SK-N-MC (cell line): Measurements from ENCODE around the gene CXXC5.
"Not testable (repeated sequence)": the region's sequence is repeated elsewhere in the genome, so short reads cannot be mapped to it uniquely, and the experiment has no call there.

Source experiments
- DNase-seq: peaks from one replicate; pipeline ENCODE4 v3.0.0-alpha.2; 2011; ENCODE audit warnings: low read depth, low spot score
- H3K27ac ChIP-seq: fragments of 200-600 bp; sonication (generic); 2 replicates; pipeline ENCODE4 v1.5.1; 2016; ENCODE audit warnings: mixed run types
- H3K36me3 ChIP-seq: fragments of 200-600 bp; sonication (generic); 2 replicates; pipeline ENCODE4 v1.6.1; 2017; ENCODE audit warnings: antibody characterized with exemption, low read length, mixed read lengths; ENCODE audit not compliant: insufficient read depth
- H3K4me3 ChIP-seq: fragments of 200-600 bp; sonication (generic); 2 replicates; pipeline ENCODE4 v1.5.1; 2016
- H3K9ac ChIP-seq: fragments of 200-600 bp; sonication (generic); 2 replicates; pipeline ENCODE4 v1.8.0; 2017; ENCODE audit warnings: mixed run types, mixed read lengths; ENCODE audit not compliant: insufficient read length
- H3K9me3 ChIP-seq: fragments of 200-600 bp; sonication (generic); 2 replicates; pipeline ENCODE4 v1.6.1; 2017; ENCODE audit warnings: low read depth, mild to moderate bottlenecking, antibody characterized with exemption, low read length, moderate library complexity, mixed read lengths
- EZH2 ChIP-seq: fragments of 200-600 bp; sonication (generic); IDR thresholded peaks from one replicate; pipeline ENCODE4 v1.6.1; 2017; ENCODE audit warnings: antibody characterized with exemption
- FOXP2 ChIP-seq: optimal IDR thresholded peaks from 2 replicates; pipeline ENCODE3; 2011; ENCODE audit warnings: mild to moderate bottlenecking, moderate library complexity; ENCODE audit not compliant: insufficient read depth; ENCODE audit errors: extremely low read length, control extremely low read depth
- POLR2AphosphoS5 ChIP-seq: IDR thresholded peaks from 2 replicates; pipeline ENCODE4 v1.6.1; 2012; ENCODE audit warnings: mild to moderate bottlenecking, low read depth, low read length, borderline replicate concordance

The CXXC5 gene

GRCh38 chr5:139712412-139712811 lies 64.3 kb downstream of the CXXC5 start:
- Histone ChIP-seq H3K9ac (no peak overlapping the region), H3K36me3 (no peaks in the 10 kb centered on the region), H3K27ac (no peak overlapping the region), H3K4me3 (no peak overlapping the region), H3K9me3 (no peaks in the 10 kb centered on the region)
- no peak for DNase-seq
- TF ChIP-seq POLR2AphosphoS5: no peak
- no peak for TF ChIP-seq EZH2
- TF ChIP-seq FOXP2: no peak

DNA sequence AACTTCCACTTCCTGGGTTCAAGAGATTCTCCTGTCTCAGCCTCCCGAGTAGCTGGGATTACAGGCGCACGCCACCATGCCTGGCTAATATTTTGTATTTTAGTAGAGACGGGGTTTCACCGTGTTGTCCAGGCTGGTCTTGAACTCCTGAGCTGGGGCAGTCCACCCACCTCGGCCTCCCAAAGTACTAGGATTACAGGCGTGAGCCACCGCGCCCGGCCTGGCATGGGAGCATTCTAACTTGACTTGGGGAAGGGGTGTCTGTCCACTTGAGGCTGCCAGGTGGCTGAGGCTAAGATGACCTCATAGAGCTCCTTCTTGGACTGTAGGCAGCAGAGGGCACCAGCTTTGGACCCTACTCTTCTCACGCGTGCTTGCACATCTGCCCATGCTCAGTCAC lies 65.7 kb downstream of the CXXC5 start:
- H3K27ac ChIP-seq, H3K9me3 ChIP-seq, H3K36me3 ChIP-seq, H3K9ac ChIP-seq, H3K4me3 ChIP-seq, DNase-seq: not testable (repeated sequence)

- H3K9me3 ChIP-seq: no peaks in the 10 kb centered on the region
- H3K27ac ChIP-seq: no peak overlapping the region
- no peak overlapping the region for H3K4me3 ChIP-seq
- DNase-seq: no peak
- TF ChIP-seq FOXP2 (no peak), EZH2 (no peak), POLR2AphosphoS5 (no peak)
- no peaks in the 10 kb centered on the region for H3K36me3 ChIP-seq
- H3K9ac ChIP-seq: no peak overlapping the region
Measured at GRCh38 chr5:139717221-139717620, 69.1 kb downstream of the CXXC5 start.

DNA sequence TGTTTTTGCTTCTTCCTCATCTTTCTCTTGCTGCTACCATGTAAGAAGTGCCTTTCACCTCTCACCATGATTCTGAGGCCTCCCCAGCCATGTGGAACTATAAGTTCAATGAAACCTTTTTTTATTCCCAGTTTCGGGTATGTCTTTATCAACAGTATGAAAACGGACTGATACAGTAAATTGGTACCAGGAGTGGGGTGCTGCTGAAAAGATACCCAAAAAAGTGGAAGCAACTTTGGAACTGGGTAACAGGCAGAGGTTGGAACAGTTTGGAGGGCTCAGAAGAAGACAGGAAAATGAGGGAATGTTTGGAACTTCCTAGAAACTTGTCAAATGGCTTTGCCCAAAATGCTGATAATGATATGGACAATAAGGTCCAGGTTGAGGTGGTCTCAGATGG lies 70.3 kb downstream of the CXXC5 start:
- not testable (repeated sequence) for H3K36me3 ChIP-seq, H3K9ac ChIP-seq, H3K27ac ChIP-seq, H3K9me3 ChIP-seq, H3K4me3 ChIP-seq, DNase-seq

GRCh38 chr5:139719970-139720369 lies 71.8 kb downstream of the CXXC5 start:
- DNase-seq, H3K9me3 ChIP-seq, H3K36me3 ChIP-seq, H3K9ac ChIP-seq, H3K4me3 ChIP-seq, H3K27ac ChIP-seq: not testable (repeated sequence)

GRCh38 chr5:139723986-139724587 lies 75.9 kb downstream of the CXXC5 start:
- H3K4me3 ChIP-seq: no peak overlapping the region
- no peak for DNase-seq
- no peak overlapping the region for H3K27ac ChIP-seq
- no peak for TF ChIP-seq FOXP2
- no peak for TF ChIP-seq POLR2AphosphoS5
- no peak for TF ChIP-seq EZH2
- H3K9ac ChIP-seq: no peak overlapping the region
- no peaks in the 10 kb centered on the region for H3K36me3 ChIP-seq
- no peaks in the 10 kb centered on the region for H3K9me3 ChIP-seq

DNA sequence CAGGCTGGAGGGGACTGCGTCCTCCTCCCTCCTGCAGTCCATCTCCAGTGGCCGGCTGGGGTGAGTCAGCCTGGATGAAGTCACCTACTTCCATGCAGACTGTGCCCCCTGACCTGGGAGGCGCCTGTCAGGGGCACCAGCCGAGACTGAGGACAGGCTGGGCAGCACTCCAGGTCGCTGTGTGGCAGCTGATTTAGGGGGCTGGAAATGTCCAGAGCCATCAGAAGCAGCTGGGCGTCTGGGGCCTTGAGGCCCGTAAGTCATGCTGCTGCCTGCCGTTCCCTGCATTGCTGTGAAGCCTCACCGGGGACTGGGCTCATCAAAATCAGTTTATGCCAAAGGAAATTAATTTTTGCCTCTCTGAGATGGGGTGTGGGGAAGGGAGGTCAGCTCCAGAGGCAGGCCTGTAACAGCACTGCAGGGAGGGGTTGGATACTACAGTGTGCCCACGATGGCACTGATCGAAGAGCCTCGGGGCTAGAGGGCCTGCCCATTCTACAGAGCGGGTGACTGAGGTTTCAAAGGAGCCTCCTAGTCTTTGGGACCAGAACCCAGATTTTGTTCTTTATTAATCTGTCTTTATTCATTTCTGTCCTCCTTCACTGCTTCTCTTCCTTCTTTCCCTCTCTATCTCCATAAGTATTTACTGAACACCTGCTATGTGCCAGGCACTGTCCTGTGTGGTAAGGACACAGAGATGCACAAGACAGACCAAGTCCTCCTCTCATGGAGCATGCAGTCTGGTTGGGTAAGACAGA lies 77.1 kb downstream of the CXXC5 start:
- no peak for TF ChIP-seq FOXP2
- no peak for DNase-seq

GRCh38 chr5:139726248-139726647 lies 78.1 kb downstream of the CXXC5 start:
- Histone ChIP-seq H3K9ac (no peak overlapping the region), H3K4me3 (no peak overlapping the region), H3K36me3 (no peaks in the 10 kb centered on the region), H3K27ac (no peak overlapping the region), H3K9me3 (no peaks in the 10 kb centered on the region)
- TF ChIP-seq FOXP2 (no peak), EZH2 (no peak), POLR2AphosphoS5 (no peak)
- no peak for DNase-seq

More for the DNA sequence above, 77.1 kb downstream of the CXXC5 start:
- no peak overlapping the region for H3K27ac ChIP-seq
- no peak overlapping the region for H3K4me3 ChIP-seq
- H3K9me3 ChIP-seq: no peaks in the 10 kb centered on the region
- H3K36me3 ChIP-seq: no peaks in the 10 kb centered on the region
- no peak overlapping the region for H3K9ac ChIP-seq

- not testable (repeated sequence) for H3K4me3 ChIP-seq, H3K36me3 ChIP-seq, H3K27ac ChIP-seq, H3K9me3 ChIP-seq, DNase-seq, H3K9ac ChIP-seq
Measured at GRCh38 chr5:139727615-139728014, 79.5 kb downstream of the CXXC5 start.

- H3K4me3 ChIP-seq: no peak overlapping the region
- H3K27ac ChIP-seq: no peak overlapping the region
Measured at GRCh38 chr5:139731281-139731680, 83.1 kb downstream of the CXXC5 start.

More at GRCh38 chr5:139731281-139731680, 83.1 kb downstream of the CXXC5 start:
- TF ChIP-seq EZH2 (no peak), FOXP2 (no peak), POLR2AphosphoS5 (no peak)
- H3K9me3 ChIP-seq: no peaks in the 10 kb centered on the region
- DNase-seq: no peak
- no peak overlapping the region for H3K9ac ChIP-seq
- no peaks in the 10 kb centered on the region for H3K36me3 ChIP-seq
